ENCODE data around the gene MYOZ2.

Gene MYOZ2

GRCh38 chr4:119135721-119136121 is at the start of gene MYOZ2:
MYOZ2 (plus strand) TSS chr4:119135832; CDS start chr4:119136526, 694 bp downstream.
- DNase-seq = no peak

- no peak for DNase-seq
Observed at GRCh38 chr4:119087121-119087520, 48.5 kb upstream of the MYOZ2 start.

DNA sequence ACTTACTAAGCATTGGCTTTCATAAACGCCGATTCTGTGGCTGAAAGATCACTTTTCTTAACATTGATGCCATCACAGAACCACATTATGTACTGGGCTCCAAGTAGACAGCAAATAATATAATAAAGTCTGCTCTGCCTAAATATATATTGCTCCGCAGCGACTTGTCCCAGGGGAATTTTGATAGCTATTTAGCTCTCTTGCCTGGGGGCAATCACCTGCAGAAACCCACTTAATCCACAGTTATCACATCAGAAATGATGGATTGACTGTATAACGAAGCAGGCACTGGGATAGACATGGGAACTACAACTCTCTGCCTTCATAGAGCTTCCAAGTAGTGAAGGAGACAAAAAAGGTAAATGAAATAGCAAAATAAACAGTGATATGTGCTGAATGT is 48.0 kb upstream of the MYOZ2 start:
- no peak for DNase-seq

- no peak for DNase-seq
Observed at GRCh38 chr4:119093042-119093827, 42.4 kb upstream of the MYOZ2 start.

DNA sequence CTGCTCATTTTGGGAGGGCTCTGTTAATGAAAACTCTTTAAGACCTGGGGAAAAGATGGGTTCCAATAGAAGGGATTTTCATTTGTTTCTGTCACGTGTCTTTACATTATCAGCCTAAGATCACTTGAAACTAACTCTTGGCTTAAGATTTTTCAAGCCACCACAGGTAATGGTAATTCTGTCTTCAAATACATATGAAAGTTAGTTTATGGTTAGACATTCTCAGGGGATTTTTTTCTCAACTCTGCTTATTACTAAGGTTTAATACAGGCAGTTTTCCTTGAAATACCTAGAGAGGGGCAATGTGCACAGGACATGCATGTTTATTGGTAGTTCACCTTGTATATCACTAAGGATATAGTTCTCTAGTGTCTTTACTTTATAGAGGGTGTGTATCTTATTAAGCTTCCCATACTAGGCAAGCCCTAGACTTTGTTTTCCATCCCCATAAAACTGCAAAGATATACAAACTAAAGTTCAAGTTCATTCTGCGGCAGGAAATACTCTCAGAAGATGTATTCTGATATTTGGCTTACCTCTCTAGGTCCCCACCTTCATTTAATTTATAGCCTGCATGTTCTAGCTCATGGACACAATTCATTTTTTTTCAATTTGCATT is 38.2 kb upstream of the MYOZ2 start:
- no peak for DNase-seq

- DNase-seq = no peak
Observed at GRCh38 chr4:119098306-119098705, 37.3 kb upstream of the MYOZ2 start.

DNA sequence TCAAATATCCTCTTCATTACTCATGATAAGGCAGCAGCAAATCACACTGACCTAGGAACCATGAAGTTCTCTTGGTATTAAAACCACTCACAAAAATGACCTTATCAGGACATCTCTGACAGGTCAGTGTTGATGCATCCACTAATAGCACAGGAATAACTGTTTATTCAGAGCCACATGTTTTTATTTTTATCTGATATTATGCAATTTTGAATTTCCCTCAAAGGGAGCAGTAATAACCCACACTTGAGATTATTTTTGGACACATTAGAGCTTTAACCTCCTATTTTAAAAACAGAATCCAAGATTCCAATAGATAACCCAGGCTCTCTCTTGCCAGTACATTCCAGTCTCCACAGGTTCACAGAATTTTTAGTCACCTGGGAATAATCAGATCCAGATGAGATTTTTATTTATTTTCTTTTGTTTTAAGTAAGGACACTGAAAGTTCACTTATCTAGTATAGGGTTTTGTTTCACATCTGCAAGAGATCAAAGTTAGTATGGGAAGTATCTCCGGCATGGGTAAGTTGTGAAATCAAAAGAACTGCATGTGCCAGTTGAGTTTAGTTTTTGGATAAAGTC is 36.3 kb upstream of the MYOZ2 start:
- no peak for DNase-seq

DNA sequence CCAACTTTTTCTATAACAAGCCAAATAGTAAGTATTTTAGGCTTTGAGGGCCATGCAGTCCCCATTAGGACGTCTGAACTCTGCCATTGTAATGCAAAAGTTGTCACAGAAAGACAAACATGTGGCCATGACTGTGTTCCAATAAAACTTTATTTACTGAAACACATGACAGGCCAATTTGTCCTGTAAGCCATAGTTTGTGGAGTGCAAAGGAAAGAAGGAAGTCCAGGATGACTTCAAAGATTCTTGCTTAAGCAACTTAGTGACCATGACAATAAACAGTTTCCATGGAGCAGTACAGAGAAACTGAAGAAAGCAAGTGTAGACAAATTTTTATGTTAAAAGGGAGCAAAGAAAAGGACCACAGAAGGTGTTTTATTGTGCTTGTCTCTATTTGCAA is 35.0 kb upstream of the MYOZ2 start:
- DNase-seq = no peak

GRCh38 chr4:119103263-119103662 is 32.4 kb upstream of the MYOZ2 start:
- DNase-seq = no peak

DNA sequence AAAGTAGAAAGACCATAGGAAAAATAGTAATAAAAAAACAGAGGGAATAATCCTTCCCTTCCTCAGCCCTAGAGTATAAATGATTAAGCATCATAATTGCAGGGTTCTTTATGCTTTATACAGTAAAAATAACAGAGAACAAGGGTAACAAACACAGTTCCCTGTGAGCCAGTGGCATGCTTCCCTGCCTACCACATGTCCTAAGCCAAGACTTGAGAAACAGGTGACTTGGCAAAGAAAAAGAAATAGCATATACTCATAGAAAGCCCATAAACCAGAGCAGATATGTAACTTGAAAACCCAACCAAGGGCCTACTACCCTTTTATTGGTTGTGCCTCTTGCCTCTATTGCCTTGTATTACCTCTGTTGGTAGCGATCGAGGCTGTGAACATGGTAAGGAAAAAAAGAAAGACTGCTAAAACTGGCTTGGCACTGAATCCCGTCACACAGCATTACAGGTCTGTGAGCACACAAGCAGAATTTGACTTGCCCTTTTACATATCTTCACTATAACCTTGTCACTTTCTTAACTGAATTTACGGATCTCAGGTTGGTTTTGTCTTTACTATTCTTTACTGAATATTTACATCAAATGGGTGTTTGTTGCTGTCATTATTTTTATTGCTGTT is 30.9 kb upstream of the MYOZ2 start:
- DNase-seq = no peak

DNA sequence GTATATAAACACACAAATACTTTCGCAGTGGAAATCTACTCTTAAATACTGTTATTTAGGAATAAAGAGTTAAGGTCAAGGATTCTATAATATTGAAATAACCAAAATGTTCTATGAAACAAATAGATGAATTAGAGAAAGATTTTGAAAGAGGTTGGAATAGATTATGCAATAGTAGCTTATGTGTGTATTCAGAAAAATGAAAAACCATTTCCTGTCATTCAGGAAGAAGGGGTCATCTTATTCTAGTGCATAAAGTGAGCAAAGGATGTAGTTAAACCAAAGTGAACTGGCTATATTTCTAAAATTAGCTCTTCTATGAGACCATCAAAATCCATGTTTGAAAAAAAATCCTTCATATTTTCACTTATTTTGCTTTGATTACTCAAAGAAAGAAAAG is 30.0 kb upstream of the MYOZ2 start:
- no peak for DNase-seq

- DNase-seq = no peak
Observed at GRCh38 chr4:119106036-119107000, 29.3 kb upstream of the MYOZ2 start.

DNA sequence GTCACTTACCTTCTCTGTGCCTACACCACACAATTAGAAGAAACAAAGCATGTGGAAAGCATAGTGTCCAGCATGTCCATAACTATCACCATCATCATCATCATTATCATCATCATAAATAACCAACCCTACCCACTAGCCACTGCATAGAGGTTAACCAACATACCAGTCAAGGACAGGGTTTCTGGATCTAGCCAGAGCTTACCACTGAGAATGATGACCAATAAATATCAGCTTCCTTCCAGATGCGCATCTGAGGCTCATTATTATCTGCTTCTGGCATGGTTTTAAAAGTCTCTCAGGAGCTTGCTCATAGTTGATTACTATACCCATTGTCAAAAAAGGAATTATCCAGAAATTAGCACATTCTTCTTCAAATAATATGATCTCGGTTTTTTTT is 25.5 kb upstream of the MYOZ2 start:
- no peak for DNase-seq

DNA sequence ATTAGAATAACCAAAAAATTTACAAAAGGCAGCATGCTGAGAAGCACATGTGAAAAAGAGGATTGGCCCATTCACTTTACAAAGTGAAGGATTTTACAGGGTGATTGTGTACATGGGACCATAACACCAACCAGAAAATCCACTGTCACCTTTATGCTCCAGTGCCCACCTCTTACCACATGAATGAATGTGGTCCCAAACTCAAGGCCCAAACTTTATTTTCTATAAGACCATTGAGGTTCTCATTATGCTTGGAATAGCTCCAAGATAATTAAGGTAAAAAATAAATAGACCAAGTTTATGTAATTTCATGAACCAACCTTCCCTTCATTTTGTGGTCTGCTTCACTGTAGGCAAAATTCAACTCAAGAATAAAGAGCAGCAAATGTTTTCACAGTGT is 24.3 kb upstream of the MYOZ2 start:
- no peak for DNase-seq

DNA sequence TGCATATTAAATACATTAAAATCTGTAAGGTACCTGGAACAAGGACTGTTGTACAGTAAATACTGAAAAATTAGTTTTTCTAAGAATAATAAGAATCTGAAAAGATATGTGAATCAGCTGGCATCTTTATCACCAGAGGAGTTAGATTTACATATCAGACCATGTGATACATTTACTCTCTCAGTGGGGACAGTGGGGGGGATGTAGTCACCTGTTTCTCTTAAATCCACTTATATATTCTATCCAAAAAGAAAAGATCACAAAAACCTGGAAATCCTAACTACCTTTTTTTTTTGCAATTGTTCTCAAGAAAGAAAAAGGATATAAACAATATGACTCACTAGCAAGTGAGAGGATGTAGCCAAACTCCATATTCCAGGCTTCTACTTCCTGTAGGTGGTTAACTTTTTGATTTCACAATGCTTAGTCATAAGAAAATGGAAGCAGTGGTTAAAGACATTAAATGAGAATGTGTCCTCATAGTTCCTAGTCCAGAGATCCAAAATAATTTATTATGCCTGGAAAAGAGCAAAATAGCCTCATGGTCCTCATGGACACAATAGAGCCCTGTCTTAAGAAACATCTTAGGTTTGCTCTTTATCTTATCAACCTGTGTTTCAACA is 22.5 kb upstream of the MYOZ2 start:
- DNase-seq = no peak

DNA sequence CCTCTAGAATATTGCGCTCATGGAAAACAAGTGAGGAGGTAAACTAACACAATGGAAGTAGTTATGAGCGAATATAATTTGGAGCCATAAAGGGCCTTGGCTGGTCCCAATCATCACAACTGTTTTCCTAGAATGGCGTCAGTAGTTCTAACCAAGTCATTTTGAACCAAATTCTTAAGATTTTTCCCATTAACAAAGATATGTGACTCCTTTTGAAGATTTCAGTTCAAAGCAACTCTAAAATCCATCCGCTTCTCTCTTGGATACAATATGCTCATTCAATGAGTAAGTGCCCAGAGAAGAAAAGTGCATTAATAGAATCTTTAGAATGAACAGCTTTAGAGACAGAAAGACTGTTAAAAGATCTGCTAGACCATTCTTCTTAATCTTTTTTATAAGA is 19.6 kb upstream of the MYOZ2 start:
- DNase-seq = no peak

DNA sequence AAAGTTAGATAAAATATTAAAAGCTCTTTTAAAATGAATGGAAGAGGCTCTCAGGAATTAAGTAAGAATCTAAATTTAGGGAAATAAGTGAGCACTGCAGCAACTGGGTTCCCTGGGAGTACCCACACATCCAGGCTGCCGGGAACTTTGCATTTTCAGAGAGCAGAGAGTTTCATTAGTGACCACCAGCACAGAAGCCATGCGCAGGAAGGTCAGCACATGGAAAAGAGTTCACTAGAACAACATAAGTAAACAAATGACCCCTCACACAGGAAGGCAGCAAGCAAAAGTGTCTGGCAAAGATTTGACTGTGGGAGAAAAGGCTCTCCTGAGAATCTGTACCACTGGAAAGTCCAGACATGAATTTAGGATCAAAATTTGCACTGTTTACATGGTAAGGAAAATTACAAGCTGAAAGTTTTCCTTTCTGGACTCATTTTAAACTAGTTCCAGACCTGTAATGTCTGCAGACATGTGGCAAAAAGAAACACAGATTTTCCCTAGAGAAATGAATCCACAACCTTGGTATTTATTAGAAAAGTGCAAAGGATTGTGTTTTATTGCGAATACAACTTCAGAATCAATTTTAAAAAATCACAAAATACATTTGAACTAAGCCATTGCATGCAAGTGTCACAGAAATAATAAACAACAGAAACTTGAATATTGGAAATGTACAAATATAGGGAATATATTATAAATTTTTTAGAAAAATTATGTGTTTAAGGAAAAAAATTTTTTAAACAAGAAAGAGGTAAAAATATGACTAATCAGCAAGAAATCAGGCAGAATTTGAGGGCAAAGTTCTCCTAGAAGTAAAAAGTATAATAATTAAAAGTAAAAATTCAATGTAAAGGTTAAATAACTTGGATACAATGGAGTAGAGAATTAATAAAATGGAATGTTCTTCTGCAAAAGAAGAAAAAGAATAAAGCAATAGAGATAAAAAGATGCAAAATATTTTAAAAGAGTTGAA is 18.4 kb upstream of the MYOZ2 start:
- no peak for DNase-seq

GRCh38 chr4:119118397-119118796 is 17.2 kb upstream of the MYOZ2 start:
- no peak for DNase-seq

- no peak for DNase-seq
Observed at GRCh38 chr4:119124352-119124751, 11.3 kb upstream of the MYOZ2 start.

GRCh38 chr4:119125931-119126330 is 9.7 kb upstream of the MYOZ2 start:
- no peak for DNase-seq

DNA sequence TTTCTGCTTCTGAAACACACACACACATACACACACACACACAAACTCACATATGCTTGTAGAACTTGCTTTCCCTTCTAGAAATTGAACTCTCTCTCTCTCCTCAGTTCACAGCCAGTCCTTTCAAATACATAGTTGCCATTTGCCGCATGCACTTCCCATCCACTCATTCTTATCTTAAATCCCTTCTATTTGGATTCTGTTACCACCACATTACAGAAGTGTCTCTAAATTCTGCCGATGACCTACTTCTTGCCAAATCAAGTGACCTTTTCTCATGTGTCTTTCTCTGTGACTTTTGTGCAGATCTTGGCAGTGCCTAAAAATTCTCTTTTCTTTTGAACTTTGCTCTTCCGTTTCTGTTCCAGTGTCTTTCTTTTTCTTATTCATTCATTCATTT is 7.5 kb upstream of the MYOZ2 start:
- DNase-seq = no peak
